ENCODE measurements around the gene RGS6.

The RGS6 gene

GRCh38 chr14:71959055-71959454 is 26.8 kb downstream of the RGS6 start:
- Histone ChIP-seq H3K4me3 (ENCODE audit: low read depth in 1 of 2, low read length in 1 of 2) (no peak overlapping the region), H3K9me3 (no peaks in the 10 kb centered on the region), H3K4me1 (ENCODE audit: control insufficient read depth in 1 of 2, insufficient read depth in 1 of 2, low read depth in 1 of 2, low read length in 1 of 2) (no peaks in the 10 kb centered on the region), H3K36me3 (no peaks in the 10 kb centered on the region), H3K27ac (no peak overlapping the region), H3K27me3 (no peaks in the 10 kb centered on the region)
- no peak for TF ChIP-seq CTCF (IDR thresholded peaks at IDR 0.05)

- H3K27me3 ChIP-seq, result no peaks in the 10 kb centered on the region
- no peaks in the 10 kb centered on the region for H3K4me1 ChIP-seq (ENCODE audit: control insufficient read depth in 1 of 2, insufficient read depth in 1 of 2, low read depth in 1 of 2, low read length in 1 of 2)
- no peak overlapping the region for H3K27ac ChIP-seq
Observed at GRCh38 chr14:71960494-71961353, 28.5 kb downstream of the RGS6 start.

GRCh38 chr14:71961972-71962371 is 29.7 kb downstream of the RGS6 start:
- no peak for TF ChIP-seq CTCF (IDR thresholded peaks at IDR 0.05)
- no peak overlapping the region for H3K27ac ChIP-seq
- no peaks in the 10 kb centered on the region for H3K9me3 ChIP-seq
- H3K4me3 ChIP-seq (ENCODE audit: low read depth in 1 of 2, low read length in 1 of 2), result no peak overlapping the region
- H3K4me1 ChIP-seq (ENCODE audit: control insufficient read depth in 1 of 2, insufficient read depth in 1 of 2, low read depth in 1 of 2, low read length in 1 of 2), result no peaks in the 10 kb centered on the region
- H3K27me3 ChIP-seq, result no peaks in the 10 kb centered on the region
- H3K36me3 ChIP-seq, result no peaks in the 10 kb centered on the region

More at GRCh38 chr14:71960494-71961353, 28.5 kb downstream of the RGS6 start:
- no peak overlapping the region for H3K4me3 ChIP-seq (ENCODE audit: low read depth in 1 of 2, low read length in 1 of 2)
- TF ChIP-seq CTCF (IDR thresholded peaks at IDR 0.05), result no peak
- no peaks in the 10 kb centered on the region for H3K36me3 ChIP-seq
- H3K9me3 ChIP-seq, result no peaks in the 10 kb centered on the region

GRCh38 chr14:71964716-71965115 is 32.5 kb downstream of the RGS6 start:
- H3K27ac ChIP-seq, result no peak overlapping the region
- no peaks in the 10 kb centered on the region for H3K9me3 ChIP-seq
- H3K27me3 ChIP-seq, result no peaks in the 10 kb centered on the region
- no peak overlapping the region for H3K4me3 ChIP-seq (ENCODE audit: low read depth in 1 of 2, low read length in 1 of 2)
- no peaks in the 10 kb centered on the region for H3K4me1 ChIP-seq (ENCODE audit: control insufficient read depth in 1 of 2, insufficient read depth in 1 of 2, low read depth in 1 of 2, low read length in 1 of 2)
- no peak for TF ChIP-seq CTCF (IDR thresholded peaks at IDR 0.05)
- H3K36me3 ChIP-seq, result no peaks in the 10 kb centered on the region

- TF ChIP-seq CTCF (IDR thresholded peaks at IDR 0.05), result no peak
- Histone ChIP-seq H3K9me3 (no peaks in the 10 kb centered on the region), H3K36me3 (no peaks in the 10 kb centered on the region)
Observed at GRCh38 chr14:71966528-71966927, 34.3 kb downstream of the RGS6 start.

More at GRCh38 chr14:71966528-71966927, 34.3 kb downstream of the RGS6 start:
- Histone ChIP-seq H3K27ac (no peak overlapping the region), H3K27me3 (no peaks in the 10 kb centered on the region), H3K4me3 (ENCODE audit: low read depth in 1 of 2, low read length in 1 of 2) (no peak overlapping the region), H3K4me1 (ENCODE audit: control insufficient read depth in 1 of 2, insufficient read depth in 1 of 2, low read depth in 1 of 2, low read length in 1 of 2) (no peaks in the 10 kb centered on the region)

Measured in neutrophil (primary cell).